T-helper 2 cell treated with Interferon-gamma antibody and Interleukin-4, amounts not matched to agents 100 ng/mL and 5 ng/mL, for 36 hours (primary cell): ENCODE data around the gene CCM2. TPM values are rescaled to one million over a fixed set of nuclear protein-coding genes. Genes with fewer than 3 reads are reported as not detected.

Experiments used
- intact Hi-C: fragments of 100-400 bp; cut with micrococcal nuclease; formaldehyde crosslinking; loops from one replicate; pipeline ENCODE4 v1.15.1; 2023
- total RNA-seq: library from RNA; stranded (reverse); gene quantifications from 2 replicates; pipeline ENCODE4 v1.2.3, GENCODE V29; 2022

Gene CCM2
- total RNA-seq, 1 donor from 2014 or later = 127 TPM

- intact Hi-C loops = no loop called here
Measured at GRCh38 chr7:45061806-45062425, 61.9 kb downstream of the CCM2 start.

DNA sequence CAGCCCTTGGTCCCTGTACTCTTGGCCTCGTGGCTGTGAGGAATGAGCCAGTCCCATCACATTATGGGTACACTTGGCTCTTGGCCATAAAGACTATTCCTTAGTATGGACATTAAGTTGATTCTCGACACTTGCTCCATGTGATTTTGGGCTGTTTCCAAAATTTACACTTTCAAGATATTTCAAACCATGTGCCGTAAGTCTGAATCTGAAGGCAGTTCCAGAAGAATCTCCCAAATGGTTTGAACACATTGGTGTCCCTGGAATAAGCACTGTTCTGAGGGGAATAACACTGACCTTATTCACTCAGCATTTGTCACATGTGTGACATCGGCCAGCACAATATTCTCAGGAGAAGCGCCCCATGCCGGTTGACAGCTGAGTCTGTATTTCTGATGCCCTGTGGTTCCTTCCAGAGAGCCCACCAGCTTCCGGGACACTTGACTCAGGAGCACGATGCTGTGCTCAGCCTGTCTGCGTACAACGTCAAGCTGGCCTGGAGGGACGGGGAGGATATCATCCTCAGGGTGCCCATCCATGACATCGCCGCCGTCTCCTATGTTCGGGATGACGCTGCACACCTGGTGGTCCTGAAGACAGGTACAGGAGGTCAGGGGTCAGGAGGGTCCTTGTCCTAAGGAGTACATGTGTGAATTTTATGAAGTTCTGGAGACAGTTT, 64.2 kb downstream of the CCM2 start:
- intact Hi-C loops = no loop called here

DNA sequence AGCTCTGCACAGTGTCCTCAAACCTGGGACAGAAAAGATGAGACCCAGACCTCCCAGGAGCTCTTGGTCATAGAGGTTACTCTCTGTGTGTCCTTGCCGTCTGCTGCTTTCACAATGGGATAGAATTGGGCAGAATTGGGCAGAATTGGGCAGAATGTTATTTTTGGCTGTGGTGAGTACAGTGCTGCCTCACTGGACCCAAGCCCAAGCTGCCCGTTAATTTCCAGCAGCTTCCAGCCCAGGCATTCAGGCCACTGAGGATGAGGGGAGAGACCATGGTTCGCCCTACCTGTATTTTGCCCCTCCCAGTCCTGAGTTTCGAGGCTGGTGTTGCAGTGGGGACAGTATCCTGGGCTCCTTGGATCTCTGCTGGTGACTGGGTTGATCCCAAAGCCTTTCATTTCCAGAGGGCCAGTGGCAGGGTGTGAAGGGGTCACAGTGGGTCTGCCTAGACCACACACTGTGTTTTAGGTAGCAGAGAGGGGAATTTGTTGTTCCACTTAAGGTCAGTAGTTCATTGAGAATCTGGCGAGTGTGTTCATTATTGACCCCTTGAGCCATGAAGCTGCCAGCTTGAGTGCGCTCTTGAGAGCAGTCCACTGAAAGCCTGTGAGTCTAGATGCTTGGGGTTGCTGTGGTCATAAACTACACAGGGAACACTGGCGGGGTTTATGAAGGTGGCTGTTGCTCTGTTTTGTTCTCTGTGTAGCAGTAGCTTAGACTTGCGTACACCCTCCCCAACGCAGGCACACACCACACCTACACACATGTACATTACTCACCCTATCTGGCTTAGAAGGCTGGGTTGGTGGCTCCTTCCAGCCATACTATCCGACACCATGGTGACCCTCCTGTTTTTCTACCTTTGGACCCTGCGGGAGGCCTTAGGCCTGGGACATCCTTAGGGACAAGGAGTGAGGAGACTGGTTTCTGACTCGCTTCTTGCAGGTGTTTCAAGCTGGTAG, 65.3 kb downstream of the CCM2 start:
- intact Hi-C loops = no loop called here

GRCh38 chr7:45066409-45066808, 66.4 kb downstream of the CCM2 start:
- intact Hi-C loops = no loop called here

- intact Hi-C loops = no loop called here
Measured at GRCh38 chr7:45067582-45067981, 67.6 kb downstream of the CCM2 start.

- intact Hi-C loops = no loop called here
Measured at GRCh38 chr7:45068236-45069023, 68.4 kb downstream of the CCM2 start.

- intact Hi-C loops = no loop called here
Measured at GRCh38 chr7:45069444-45070253, 69.6 kb downstream of the CCM2 start.

DNA sequence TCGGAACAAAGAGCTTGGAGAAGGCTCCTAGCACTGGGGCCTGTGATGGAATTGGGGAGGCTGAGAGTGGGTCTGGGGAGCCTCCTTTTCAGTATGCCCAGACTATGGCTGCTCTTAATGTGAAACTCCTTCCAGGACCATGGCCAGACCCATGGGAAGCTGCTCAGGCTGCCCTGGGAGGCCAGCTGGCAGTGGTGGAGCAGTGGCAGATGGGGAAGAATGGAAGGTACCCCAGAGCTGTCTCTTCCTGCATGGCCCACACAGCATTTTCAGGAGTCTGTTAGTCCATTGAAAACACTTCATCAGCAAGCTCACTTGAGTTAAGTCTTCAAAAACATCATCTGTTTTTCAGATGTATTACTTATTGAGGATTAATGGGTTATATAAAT, 70.2 kb downstream of the CCM2 start:
- intact Hi-C loops = no loop called here

GRCh38 chr7:45071528-45071927, 71.5 kb downstream of the CCM2 start:
- intact Hi-C loops = no loop called here

- intact Hi-C loops = no loop called here
Measured at GRCh38 chr7:45072131-45073030, 72.4 kb downstream of the CCM2 start.

- intact Hi-C loops = no loop called here
Measured at GRCh38 chr7:45073031-45073785, 73.2 kb downstream of the CCM2 start.

- intact Hi-C loops = no loop called here
Measured at GRCh38 chr7:45073786-45074527, 74.0 kb downstream of the CCM2 start.

DNA sequence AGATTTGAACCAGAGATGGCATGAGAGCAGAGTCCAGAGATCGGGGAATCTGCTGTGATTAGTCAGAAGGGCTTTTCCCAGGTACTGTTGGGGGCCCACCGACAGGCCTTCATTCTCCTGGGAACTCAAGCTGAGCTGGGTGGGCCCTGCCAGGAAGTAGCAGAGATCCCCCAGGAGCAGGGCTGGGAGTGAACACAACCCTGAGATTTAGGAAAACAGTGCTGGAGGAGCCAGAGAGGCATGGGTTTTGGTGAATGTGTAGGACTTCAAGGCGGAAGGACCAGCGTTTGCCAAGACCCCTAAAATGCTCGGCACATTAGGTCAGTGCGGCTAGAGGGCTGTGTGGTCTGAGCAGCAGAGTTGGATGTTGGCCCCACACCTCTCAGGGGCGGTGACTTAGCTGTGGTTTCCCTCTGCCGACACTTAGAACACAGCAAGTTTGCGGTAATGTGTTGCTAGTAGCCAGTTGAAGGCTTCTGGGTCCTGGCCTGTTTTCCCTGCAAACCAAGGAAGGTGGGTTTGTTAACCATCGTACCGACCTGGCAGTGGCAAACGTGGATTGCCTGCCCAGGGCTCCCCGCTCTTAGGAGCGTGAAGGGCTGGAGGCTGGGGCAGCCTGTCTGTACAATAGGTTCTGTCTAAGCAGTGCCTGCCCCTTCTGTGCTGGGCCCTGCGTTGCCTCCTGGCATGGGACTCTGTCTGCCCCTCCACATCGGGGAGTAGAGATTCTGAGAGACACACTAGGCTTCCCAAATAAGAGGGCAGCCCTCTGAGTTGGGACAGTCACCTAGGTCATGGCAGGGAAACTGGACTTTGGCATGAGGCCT, 74.7 kb downstream of the CCM2 start:
- intact Hi-C loops = no loop called here

- intact Hi-C loops = no loop called here
Measured at GRCh38 chr7:45075355-45075644, 75.3 kb downstream of the CCM2 start.

GRCh38 chr7:45075871-45076796, 76.1 kb downstream of the CCM2 start:
- intact Hi-C loops = no loop called here

DNA sequence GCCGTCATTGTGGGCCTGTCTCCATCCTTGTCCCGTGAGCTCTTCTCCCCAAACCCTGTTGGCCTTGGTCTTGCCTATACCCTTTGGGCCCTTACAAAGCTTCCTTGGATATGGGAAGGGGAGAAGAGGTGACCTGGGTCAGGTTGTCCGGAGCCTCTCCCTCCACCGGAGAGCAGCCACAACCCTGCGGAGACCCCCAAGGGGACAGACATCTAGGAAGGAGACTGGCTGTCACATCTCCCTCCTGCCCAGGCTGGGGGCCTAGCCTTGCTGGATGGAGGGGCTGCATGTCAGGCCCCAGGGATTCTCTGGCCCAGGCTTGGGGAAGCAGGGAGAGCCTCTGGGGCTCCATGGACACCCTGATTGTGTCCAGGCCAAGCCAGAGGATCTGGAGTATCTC, 76.9 kb downstream of the CCM2 start:
- intact Hi-C loops = no loop called here
